Panc1 (cell line): ENCODE results near the gene TPBGL. TPM values are rescaled to one million over a fixed set of nuclear protein-coding genes. Genes with fewer than 3 reads are reported as not detected.

Experiments
- ATAC-seq: fragments of 200-7000 bp; cut with Tn5 transposase; 2 replicates; pipeline ENCODE4 v1.9.1; 2020; ENCODE audit warnings: mild to moderate bottlenecking, moderate library complexity
- BruUV-seq: library from RNA; stranded (reverse); fragments of 400-500 nt; replicated peaks from 2 replicates; lab custom pipeline; 2021; lab: Mats Ljungman, UMichigan
- CTCF ChIA-PET: fragments of 300-600 bp; sonication (Branson Sonifier 250); formaldehyde crosslinking; loops from one replicate; lab custom pipeline; 2022; ENCODE audit warnings: antibody characterized with exemption; lab: Charles Lee
- POLR2A ChIA-PET: fragments of 300-600 bp; sonication (Branson Sonifier 250); formaldehyde crosslinking; loops from one replicate; lab custom pipeline; 2022; ENCODE audit warnings: antibody characterized with exemption; lab: Charles Lee
- DNase-seq: peaks from one replicate; pipeline ENCODE4 v3.0.0-alpha.2; 2010; ENCODE audit warnings: low read depth, low spot score
- H3K27ac ChIP-seq: 2 replicates; pipeline ENCODE4 v1.5.1; 2011; ENCODE audit warnings: mild to moderate bottlenecking, low read length, inconsistent platforms
- H3K27me3 ChIP-seq: fragments of 200-500 bp; sonication (Bioruptor generic); 2 replicates; pipeline ENCODE4 v1.6.0; 2014; ENCODE audit warnings: low read length, inconsistent platforms; ENCODE audit not compliant: control insufficient read depth, insufficient read depth
- H3K36me3 ChIP-seq: fragments of 200-500 bp; sonication (Bioruptor generic); 2 replicates; pipeline ENCODE4 v1.5.1; 2014; ENCODE audit warnings: inconsistent platforms, mild to moderate bottlenecking, low read length, moderate library complexity; ENCODE audit not compliant: control insufficient read depth, insufficient read depth
- H3K4me1 ChIP-seq: 2 replicates; pipeline ENCODE4 v1.5.1; 2011; ENCODE audit warnings: inconsistent platforms, mild to moderate bottlenecking, low read length, moderate library complexity; ENCODE audit not compliant: control insufficient read depth, insufficient read depth
- H3K4me3 ChIP-seq, 2 experiments: 2 replicates each; pipeline ENCODE4 v1.5.1; 2011 to 2012; ENCODE audit warnings: low read depth in 2 of 2, low read length in 2 of 2, mild to moderate bottlenecking in 2 of 2, inconsistent platforms in 1 of 2, moderate library complexity in 1 of 2
- H3K9me3 ChIP-seq: fragments of 200-500 bp; sonication (Bioruptor generic); 2 replicates; pipeline ENCODE4 v1.5.1; 2014; ENCODE audit warnings: low read depth, mild to moderate bottlenecking, inconsistent platforms, low read length, moderate library complexity; ENCODE audit not compliant: control insufficient read depth, insufficient read depth
- POLR2AphosphoS5 ChIP-seq: IDR thresholded peaks from 2 replicates; pipeline ENCODE4 v1.6.1; 2012; ENCODE audit warnings: mild to moderate bottlenecking, low read depth, low read length, moderate library complexity
- SIN3A ChIP-seq: IDR thresholded peaks from 2 replicates; pipeline ENCODE4 v1.6.1; 2012; ENCODE audit warnings: low read depth, mild to moderate bottlenecking, low read length, moderate library complexity, borderline replicate concordance; ENCODE audit not compliant: insufficient read depth
- TCF7L2 ChIP-seq: IDR thresholded peaks from 2 replicates; pipeline ENCODE4 v1.6.1; 2011; ENCODE audit warnings: mild to moderate bottlenecking, low read depth, low read length, inconsistent platforms
- in situ Hi-C: cut with HindIII; loops from 2 replicates; pipeline ENCODE4 v1.10.0; 2016; ENCODE audit warnings: low sequenced_read_pairs, low pct_unique_long_range_greater_than_20kb
- intact Hi-C: fragments of 100-400 bp; cut with micrococcal nuclease; formaldehyde crosslinking; loops from one replicate; pipeline ENCODE4 v1.10.0; 2022; ENCODE audit not compliant: unreplicated experiment
- total RNA-seq: library from RNA; stranded (reverse); gene quantifications from one replicate; pipeline ENCODE4 v1.2.1, GENCODE V29; 2021; ENCODE audit not compliant: unreplicated experiment
- TF ChIP-seq, protein P1 (sequence below), 2 experiments: IDR thresholded peaks; 2 replicates each; pipeline ENCODE4 v1.6.1; 2011 to 2012; ENCODE audit warnings: low read depth in 2 of 2, control low read depth in 1 of 2, low read length in 1 of 2, mild to moderate bottlenecking in 1 of 2, moderate library complexity in 1 of 2; ENCODE audit not compliant: insufficient read depth in 1 of 2
- TF ChIP-seq, protein P2 (sequence below): fragments of 450-650 bp; IDR thresholded peaks from 2 replicates; pipeline ENCODE4 v1.5.1; 2017; ENCODE audit warnings: mild to moderate bottlenecking

TPBGL gene
- total RNA-seq, 1 experiment from 2014 or later = 0.54 TPM

DNA sequence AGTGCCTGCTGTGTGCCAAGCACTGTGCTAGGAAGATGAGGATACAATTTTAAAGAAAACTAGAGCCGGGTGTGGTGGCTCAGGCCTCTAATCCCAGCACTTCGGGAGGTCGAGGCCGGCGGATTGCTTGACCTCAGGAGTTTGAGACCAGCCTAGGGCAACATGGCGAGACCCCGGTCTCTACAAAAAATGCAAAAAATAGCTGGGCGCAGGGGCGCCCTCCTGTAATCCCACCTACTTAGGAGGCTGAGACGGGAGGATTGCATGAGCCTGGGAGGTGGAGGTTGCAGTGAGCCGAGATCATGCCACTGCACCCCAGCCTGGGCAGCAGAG is 8.3 kb downstream of the TPBGL start:
- H3K4me1 ChIP-seq = peaks cover 3% of the 10 kb centered on the region; the same call in 1 of the 2 replicates
- no peak for ATAC-seq
- intact Hi-C loops = loop anchor here (1.0 to 10.0 kb wide), 3 partner anchors 108 to 324 kb away; no protein-coding TSS in a partner anchor
- peaks cover 15% of the 10 kb centered on the region for H3K9me3 ChIP-seq
- H3K27ac ChIP-seq = no peak overlapping the region
- TF ChIP-seq TCF7L2 (no peak), SIN3A (no peak), POLR2AphosphoS5 (no peak)
- TF ChIP-seq, protein P1, sequence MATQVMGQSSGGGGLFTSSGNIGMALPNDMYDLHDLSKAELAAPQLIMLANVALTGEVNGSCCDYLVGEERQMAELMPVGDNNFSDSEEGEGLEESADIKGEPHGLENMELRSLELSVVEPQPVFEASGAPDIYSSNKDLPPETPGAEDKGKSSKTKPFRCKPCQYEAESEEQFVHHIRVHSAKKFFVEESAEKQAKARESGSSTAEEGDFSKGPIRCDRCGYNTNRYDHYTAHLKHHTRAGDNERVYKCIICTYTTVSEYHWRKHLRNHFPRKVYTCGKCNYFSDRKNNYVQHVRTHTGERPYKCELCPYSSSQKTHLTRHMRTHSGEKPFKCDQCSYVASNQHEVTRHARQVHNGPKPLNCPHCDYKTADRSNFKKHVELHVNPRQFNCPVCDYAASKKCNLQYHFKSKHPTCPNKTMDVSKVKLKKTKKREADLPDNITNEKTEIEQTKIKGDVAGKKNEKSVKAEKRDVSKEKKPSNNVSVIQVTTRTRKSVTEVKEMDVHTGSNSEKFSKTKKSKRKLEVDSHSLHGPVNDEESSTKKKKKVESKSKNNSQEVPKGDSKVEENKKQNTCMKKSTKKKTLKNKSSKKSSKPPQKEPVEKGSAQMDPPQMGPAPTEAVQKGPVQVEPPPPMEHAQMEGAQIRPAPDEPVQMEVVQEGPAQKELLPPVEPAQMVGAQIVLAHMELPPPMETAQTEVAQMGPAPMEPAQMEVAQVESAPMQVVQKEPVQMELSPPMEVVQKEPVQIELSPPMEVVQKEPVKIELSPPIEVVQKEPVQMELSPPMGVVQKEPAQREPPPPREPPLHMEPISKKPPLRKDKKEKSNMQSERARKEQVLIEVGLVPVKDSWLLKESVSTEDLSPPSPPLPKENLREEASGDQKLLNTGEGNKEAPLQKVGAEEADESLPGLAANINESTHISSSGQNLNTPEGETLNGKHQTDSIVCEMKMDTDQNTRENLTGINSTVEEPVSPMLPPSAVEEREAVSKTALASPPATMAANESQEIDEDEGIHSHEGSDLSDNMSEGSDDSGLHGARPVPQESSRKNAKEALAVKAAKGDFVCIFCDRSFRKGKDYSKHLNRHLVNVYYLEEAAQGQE (IDR thresholded peaks at IDR 0.05; ENCODE audit: insufficient read depth in 1 of 2, low read depth in 2 of 2, low read length in 1 of 2) = no peak
- TF ChIP-seq, protein P2, sequence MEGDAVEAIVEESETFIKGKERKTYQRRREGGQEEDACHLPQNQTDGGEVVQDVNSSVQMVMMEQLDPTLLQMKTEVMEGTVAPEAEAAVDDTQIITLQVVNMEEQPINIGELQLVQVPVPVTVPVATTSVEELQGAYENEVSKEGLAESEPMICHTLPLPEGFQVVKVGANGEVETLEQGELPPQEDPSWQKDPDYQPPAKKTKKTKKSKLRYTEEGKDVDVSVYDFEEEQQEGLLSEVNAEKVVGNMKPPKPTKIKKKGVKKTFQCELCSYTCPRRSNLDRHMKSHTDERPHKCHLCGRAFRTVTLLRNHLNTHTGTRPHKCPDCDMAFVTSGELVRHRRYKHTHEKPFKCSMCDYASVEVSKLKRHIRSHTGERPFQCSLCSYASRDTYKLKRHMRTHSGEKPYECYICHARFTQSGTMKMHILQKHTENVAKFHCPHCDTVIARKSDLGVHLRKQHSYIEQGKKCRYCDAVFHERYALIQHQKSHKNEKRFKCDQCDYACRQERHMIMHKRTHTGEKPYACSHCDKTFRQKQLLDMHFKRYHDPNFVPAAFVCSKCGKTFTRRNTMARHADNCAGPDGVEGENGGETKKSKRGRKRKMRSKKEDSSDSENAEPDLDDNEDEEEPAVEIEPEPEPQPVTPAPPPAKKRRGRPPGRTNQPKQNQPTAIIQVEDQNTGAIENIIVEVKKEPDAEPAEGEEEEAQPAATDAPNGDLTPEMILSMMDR = no peak; the same call in 1 of the 2 replicates
- POLR2A ChIA-PET = no interaction called here
- CTCF ChIA-PET = interaction anchor here (0.6 to 3.3 kb wide), 13 partner anchors 9 to 319 kb away, joined by 3 to 83 read pairs (median 5); no protein-coding TSS in a partner anchor
- no TSS peak for BruUV-seq
- no peaks in the 10 kb centered on the region for H3K27me3 ChIP-seq
- no peak overlapping the region for H3K4me3 ChIP-seq
- in situ Hi-C loops = loop anchor here (25.0 kb wide), 1 partner anchor 237 kb away; no protein-coding TSS in a partner anchor
- H3K36me3 ChIP-seq = no peaks in the 10 kb centered on the region
- no peak for DNase-seq

DNA sequence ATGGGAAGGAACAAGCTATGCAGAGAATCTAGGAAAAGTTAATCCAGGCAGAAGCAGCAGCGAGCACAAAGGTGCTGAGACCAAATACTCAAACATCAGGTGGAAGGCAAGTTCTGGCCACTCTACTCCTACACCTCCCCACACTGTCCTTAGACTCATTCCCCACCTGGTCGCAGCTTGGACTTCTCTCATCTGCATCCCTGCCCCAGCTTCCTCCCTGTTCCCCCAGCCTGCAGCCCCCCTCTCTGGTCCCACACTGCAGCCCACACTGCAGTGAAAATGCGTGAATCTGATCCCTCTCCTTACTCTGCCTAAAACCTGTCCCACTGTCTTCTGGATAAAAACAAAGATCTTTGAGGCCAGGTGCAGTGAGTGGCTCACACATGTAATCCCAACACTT is 9.1 kb downstream of the TPBGL start:
- no TSS peak for BruUV-seq
- POLR2A ChIA-PET = no interaction called here
- Histone ChIP-seq H3K36me3 (no peaks in the 10 kb centered on the region), H3K27ac (no peak overlapping the region), H3K4me1 (peaks cover 3% of the 10 kb centered on the region; the same call in 1 of the 2 replicates), H3K4me3 (no peak overlapping the region), H3K27me3 (no peaks in the 10 kb centered on the region), H3K9me3 (peaks cover 20% of the 10 kb centered on the region)
- CTCF ChIA-PET = interaction anchor here (0.6 to 2.5 kb wide), 3 partner anchors 104 to 339 kb away, joined by 3 to 42 read pairs (median 4); no protein-coding TSS in a partner anchor
- intact Hi-C loops (loop anchor here (2.0 to 10.0 kb wide), 2 partner anchors 109 to 325 kb away; no protein-coding TSS in a partner anchor), in situ Hi-C loops (loop anchor here (25.0 kb wide), 1 partner anchor 237 kb away; no protein-coding TSS in a partner anchor)
- TF ChIP-seq POLR2AphosphoS5 = no peak
- TF ChIP-seq, protein P1 (IDR thresholded peaks at IDR 0.05; ENCODE audit: insufficient read depth in 1 of 2, low read depth in 2 of 2, low read length in 1 of 2) = no peak
- TF ChIP-seq, protein P2 = no peak
- no peak for TF ChIP-seq SIN3A
- no peak for TF ChIP-seq TCF7L2
- ATAC-seq (no peak), DNase-seq (no peak)
